ENCODE data around the gene MTHFS.

The MTHFS gene

DNA sequence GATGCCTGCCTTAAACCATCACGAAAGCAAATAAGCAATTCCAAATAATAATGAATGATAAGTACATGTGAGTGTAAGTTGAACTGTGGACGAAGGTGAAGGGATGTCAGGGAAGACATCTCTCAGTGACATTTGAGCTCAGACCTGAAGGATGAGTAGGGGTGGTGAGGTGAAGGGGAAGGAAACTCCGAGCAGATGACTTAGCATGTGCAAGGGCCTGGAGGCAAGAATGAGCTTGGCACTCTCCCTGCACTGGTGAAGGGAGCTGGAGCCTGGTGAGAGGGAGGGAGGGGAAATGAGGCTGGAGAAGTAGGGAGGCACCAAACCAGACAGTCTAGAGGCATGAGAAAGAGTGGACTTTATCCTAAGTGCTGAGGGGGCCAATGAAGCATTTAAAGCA is 84.3 kb downstream of the MTHFS start:
- DNase-seq: no peak

- no peak for DNase-seq
Measured at GRCh38 chr15:79811406-79812405, 85.1 kb downstream of the MTHFS start.

DNA sequence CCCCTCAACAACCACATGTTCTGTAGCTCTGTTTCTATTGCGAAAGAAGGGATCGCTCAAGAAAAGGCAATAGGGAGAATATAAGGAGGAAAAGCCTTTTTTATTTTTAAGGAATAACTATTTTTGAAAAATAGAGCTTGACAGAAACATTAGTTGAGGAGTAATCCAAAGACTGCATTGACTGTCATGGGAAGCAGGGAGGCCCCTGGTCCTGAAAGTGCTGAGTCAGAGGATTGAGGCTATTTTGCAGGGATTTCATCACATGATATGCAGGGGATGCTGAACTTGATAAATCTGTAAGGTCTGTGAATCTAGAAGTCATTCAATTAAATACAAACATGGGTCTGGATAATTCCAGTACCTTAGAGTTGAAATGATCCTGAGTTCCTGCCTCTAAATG is 92.0 kb downstream of the MTHFS start:
- DNase-seq: no peak

DNA sequence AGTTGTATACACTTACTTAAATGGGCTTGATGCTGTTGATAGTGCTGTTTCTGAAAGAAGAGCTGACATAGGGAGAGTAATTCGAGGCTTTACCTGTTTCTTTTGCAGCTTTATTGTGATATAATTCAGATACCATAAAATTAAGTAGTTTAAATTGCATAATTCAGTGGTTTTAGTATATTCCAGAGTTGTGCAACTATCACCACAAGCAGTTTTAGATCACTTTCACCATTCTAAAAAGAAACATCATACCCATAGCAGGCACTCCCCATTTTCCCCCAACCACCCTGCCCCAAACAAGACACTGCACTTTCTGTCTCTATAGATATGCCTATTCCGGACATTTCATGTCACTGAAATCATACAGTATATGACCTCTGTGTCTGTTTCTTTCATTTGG is 98.5 kb downstream of the MTHFS start:
- DNase-seq: no peak
